DND-41 (cell line): ENCODE data around the gene ACSF3.

Source experiments
- EZH2 ChIP-seq: IDR thresholded peaks from 3 replicates; pipeline ENCODE4 v1.6.1; 2012; ENCODE audit warnings: borderline replicate concordance, low read depth, mild to moderate bottlenecking, moderate library complexity, low read length, inconsistent platforms; ENCODE audit not compliant: severe bottlenecking
- TF ChIP-seq, protein P1 (sequence below): IDR thresholded peaks from 2 replicates; pipeline ENCODE4 v1.5.1; 2012; ENCODE audit warnings: borderline replicate concordance, low read length, moderate library complexity, mild to moderate bottlenecking; ENCODE audit not compliant: poor library complexity, severe bottlenecking; ENCODE audit errors: extremely low read depth

DNA sequence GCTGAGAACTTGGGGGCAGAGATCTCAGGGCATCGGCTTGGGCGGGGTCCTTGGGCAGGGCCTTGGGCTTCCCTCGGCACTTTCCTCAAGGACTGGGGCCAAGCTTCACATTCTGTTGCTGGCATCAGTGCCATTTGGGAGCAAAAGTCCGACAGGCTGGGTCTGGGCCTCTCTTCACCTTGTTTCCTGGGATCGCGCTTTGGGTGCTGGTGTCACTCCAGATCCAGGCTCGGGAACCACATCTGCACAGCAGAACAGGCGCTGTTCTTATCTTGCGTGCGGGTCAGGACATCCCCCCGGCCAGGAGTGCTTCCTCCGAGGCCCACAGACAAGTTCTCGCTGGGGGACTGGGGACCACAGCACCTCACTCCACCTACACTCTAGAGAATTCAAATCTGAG is 46.7 kb downstream of the ACSF3 start:
- TF ChIP-seq, protein P1, sequence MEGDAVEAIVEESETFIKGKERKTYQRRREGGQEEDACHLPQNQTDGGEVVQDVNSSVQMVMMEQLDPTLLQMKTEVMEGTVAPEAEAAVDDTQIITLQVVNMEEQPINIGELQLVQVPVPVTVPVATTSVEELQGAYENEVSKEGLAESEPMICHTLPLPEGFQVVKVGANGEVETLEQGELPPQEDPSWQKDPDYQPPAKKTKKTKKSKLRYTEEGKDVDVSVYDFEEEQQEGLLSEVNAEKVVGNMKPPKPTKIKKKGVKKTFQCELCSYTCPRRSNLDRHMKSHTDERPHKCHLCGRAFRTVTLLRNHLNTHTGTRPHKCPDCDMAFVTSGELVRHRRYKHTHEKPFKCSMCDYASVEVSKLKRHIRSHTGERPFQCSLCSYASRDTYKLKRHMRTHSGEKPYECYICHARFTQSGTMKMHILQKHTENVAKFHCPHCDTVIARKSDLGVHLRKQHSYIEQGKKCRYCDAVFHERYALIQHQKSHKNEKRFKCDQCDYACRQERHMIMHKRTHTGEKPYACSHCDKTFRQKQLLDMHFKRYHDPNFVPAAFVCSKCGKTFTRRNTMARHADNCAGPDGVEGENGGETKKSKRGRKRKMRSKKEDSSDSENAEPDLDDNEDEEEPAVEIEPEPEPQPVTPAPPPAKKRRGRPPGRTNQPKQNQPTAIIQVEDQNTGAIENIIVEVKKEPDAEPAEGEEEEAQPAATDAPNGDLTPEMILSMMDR: no peak
- TF ChIP-seq EZH2: no peak
